GM23338 (cell line): Measurements from ENCODE around the gene RAMACL. TPM values are rescaled to one million over a fixed set of nuclear protein-coding genes. Genes with fewer than 3 reads are reported as not detected.

ENCODE experiments used
- ATAC-seq: fragments of 200-7000 bp; cut with Tn5 transposase; 3 replicates; pipeline ENCODE4 v1.9.1; 2020
- DNase-seq: peaks from one replicate; pipeline ENCODE4 v3.0.0-alpha.2; 2015; ENCODE audit warnings: low spot score
- H2AFZ ChIP-seq: fragments of 200-600 bp; sonication (generic); 2 replicates; pipeline ENCODE4 v1.8.0; 2016; ENCODE audit warnings: antibody characterized with exemption, mild to moderate bottlenecking, moderate library complexity
- H3F3A ChIP-seq: fragments of 200-600 bp; sonication (generic); replicated peaks from 2 replicates; pipeline ENCODE4 v1.8.0; 2017; ENCODE audit warnings: antibody characterized with exemption, mixed run types, low read depth
- H3K27ac ChIP-seq: fragments of 200-600 bp; sonication (generic); 2 replicates; pipeline ENCODE4 v1.6.1; 2016; ENCODE audit warnings: low read depth
- H3K27me3 ChIP-seq: fragments of 200-600 bp; sonication (generic); 2 replicates; pipeline ENCODE4 v1.8.0; 2016; ENCODE audit warnings: mild to moderate bottlenecking, mixed run types, moderate library complexity; ENCODE audit not compliant: insufficient read depth
- H3K36me3 ChIP-seq: fragments of 200-600 bp; sonication (generic); 2 replicates; pipeline ENCODE4 v1.8.0; 2016; ENCODE audit warnings: mild to moderate bottlenecking; ENCODE audit not compliant: insufficient read depth
- H3K4me1 ChIP-seq: fragments of 200-600 bp; sonication (generic); 2 replicates; pipeline ENCODE4 v1.8.0; 2016; ENCODE audit warnings: mild to moderate bottlenecking, moderate library complexity; ENCODE audit not compliant: insufficient read depth
- H3K4me2 ChIP-seq: fragments of 200-600 bp; sonication (generic); 2 replicates; pipeline ENCODE4 v1.7.1; 2017; ENCODE audit warnings: mixed run types
- H3K4me3 ChIP-seq: fragments of 200-600 bp; sonication (generic); 2 replicates; pipeline ENCODE4 v1.6.1; 2016; ENCODE audit warnings: mixed run types
- H3K79me2 ChIP-seq: fragments of 200-600 bp; sonication (generic); replicated peaks from 2 replicates; pipeline ENCODE4 v1.8.0; 2017; ENCODE audit warnings: mild to moderate bottlenecking; ENCODE audit not compliant: insufficient read depth
- H3K9me2 ChIP-seq: fragments of 200-600 bp; sonication (generic); 2 replicates; pipeline ENCODE4 v1.8.0; 2017; ENCODE audit not compliant: insufficient read depth
- H4K20me1 ChIP-seq: fragments of 200-600 bp; sonication (generic); replicated peaks from 2 replicates; pipeline ENCODE4 v1.8.0; 2017; ENCODE audit warnings: mild to moderate bottlenecking; ENCODE audit not compliant: insufficient read depth
- H3K27ac Mint-ChIP-seq: 2 replicates; pipeline ENCODE4 v1.8.0; 2020; ENCODE audit warnings: inconsistent platforms, mild to moderate bottlenecking, moderate library complexity, mixed read lengths
- H3K27me3 Mint-ChIP-seq: 3 replicates; pipeline ENCODE4 v1.8.0; 2022; ENCODE audit warnings: low read depth, mild to moderate bottlenecking, moderate library complexity, mixed read lengths, inconsistent platforms; ENCODE audit not compliant: insufficient read depth, poor library complexity
- H3K36me3 Mint-ChIP-seq: 3 replicates; pipeline ENCODE4 v1.8.0; 2021; ENCODE audit warnings: low read depth, mild to moderate bottlenecking, inconsistent platforms, moderate library complexity, mixed read lengths
- H3K4me1 Mint-ChIP-seq: 3 replicates; pipeline ENCODE4 v1.8.0; 2020; ENCODE audit warnings: mild to moderate bottlenecking, inconsistent platforms, mixed read lengths
- H3K4me3 Mint-ChIP-seq: 3 replicates; pipeline ENCODE4 v1.8.0; 2021; ENCODE audit warnings: moderate library complexity, mild to moderate bottlenecking, inconsistent platforms, mixed read lengths
- H3K9me3 Mint-ChIP-seq: 3 replicates; pipeline ENCODE4 v1.8.0; 2020; ENCODE audit warnings: moderate library complexity, mild to moderate bottlenecking, inconsistent platforms, mixed read lengths
- CREB1 ChIP-seq: fragments of 250-450 bp; sonication (Bioruptor Pico); IDR thresholded peaks from 2 replicates; pipeline ENCODE4 v1.5.0; 2020; ENCODE audit warnings: low read depth, mild to moderate bottlenecking, moderate library complexity
- EZH2 ChIP-seq: fragments of 200-600 bp; sonication (generic); IDR thresholded peaks from one replicate; pipeline ENCODE4 v1.8.0; 2017; ENCODE audit warnings: antibody characterized with exemption, mild to moderate bottlenecking, low read depth; ENCODE audit not compliant: unreplicated experiment
- EZH2phosphoT487 ChIP-seq: fragments of 200-600 bp; sonication (generic); IDR thresholded peaks from one replicate; pipeline ENCODE4 v1.8.1; 2018; ENCODE audit warnings: antibody characterized with exemption; ENCODE audit not compliant: unreplicated experiment
- JUNB ChIP-seq: IDR thresholded peaks from one replicate; pipeline ENCODE4 v1.6.1; 2016; ENCODE audit warnings: antibody characterized with exemption; ENCODE audit not compliant: unreplicated experiment
- POLR2AphosphoS5 ChIP-seq: IDR thresholded peaks from 2 replicates; pipeline ENCODE4 v1.6.1; 2016; ENCODE audit warnings: antibody characterized with exemption, low read depth
- STAT1 ChIP-seq: IDR thresholded peaks from one replicate; pipeline ENCODE4 v1.6.1; 2016; ENCODE audit warnings: antibody characterized with exemption; ENCODE audit not compliant: unreplicated experiment
- ZNF114 ChIP-seq: fragments of 250-450 bp; sonication (Bioruptor Pico); IDR thresholded peaks from 2 replicates; pipeline ENCODE4 v1.5.0; 2020; ENCODE audit warnings: mild to moderate bottlenecking, moderate library complexity
- ZNF331 ChIP-seq: fragments of 250-450 bp; sonication (Bioruptor Pico); IDR thresholded peaks from 2 replicates; pipeline ENCODE4 v1.5.0; 2020; ENCODE audit warnings: low read depth, mild to moderate bottlenecking, moderate library complexity
- polyA plus RNA-seq: library from polyadenylated mRNA; unstranded; fragments of >200 nt; fragmentation: Nextera tagmentation; extraction: Ambion mirVana; gene quantifications from 2 replicates; pipeline ENCODE4 v1.2.1, GENCODE V29; 2016
- total RNA-seq: library from RNA; depleted of rRNA; stranded (reverse); fragments of >200 nt; shearing (Covaris generic); gene quantifications from 2 replicates; pipeline ENCODE4 v1.2.3, GENCODE V29; 2014
- TF ChIP-seq, protein P1 (sequence below): fragments of 250-450 bp; sonication (Bioruptor Pico); IDR thresholded peaks from 2 replicates; pipeline ENCODE4 v1.5.0; 2020; ENCODE audit warnings: mild to moderate bottlenecking, moderate library complexity
- TF ChIP-seq, protein P2 (sequence below), 2 experiments: fragments of 200-600 bp in 1 of 2; sonication (generic) in 1 of 2; conservative IDR thresholded peaks; 2 replicates each; pipeline versions ENCODE4 v1.5.1 to v1.6.1; 2016 to 2017; ENCODE audit warnings: antibody characterized with exemption in 2 of 2, low read depth in 2 of 2, mild to moderate bottlenecking in 2 of 2, moderate library complexity in 1 of 2
- TF ChIP-seq, protein P3 (sequence below): IDR thresholded peaks from 2 replicates; pipeline ENCODE4 v1.6.1; 2016; ENCODE audit warnings: antibody characterized with exemption
- TF ChIP-seq, protein P4 (sequence below): IDR thresholded peaks from one replicate; pipeline ENCODE4 v1.6.1; 2018; ENCODE audit warnings: antibody characterized with exemption; ENCODE audit not compliant: unreplicated experiment

The RAMACL gene
- total and polyA plus RNA-seq, 2 experiments from 2014 or later = 0.61 to 4.0 TPM

DNA sequence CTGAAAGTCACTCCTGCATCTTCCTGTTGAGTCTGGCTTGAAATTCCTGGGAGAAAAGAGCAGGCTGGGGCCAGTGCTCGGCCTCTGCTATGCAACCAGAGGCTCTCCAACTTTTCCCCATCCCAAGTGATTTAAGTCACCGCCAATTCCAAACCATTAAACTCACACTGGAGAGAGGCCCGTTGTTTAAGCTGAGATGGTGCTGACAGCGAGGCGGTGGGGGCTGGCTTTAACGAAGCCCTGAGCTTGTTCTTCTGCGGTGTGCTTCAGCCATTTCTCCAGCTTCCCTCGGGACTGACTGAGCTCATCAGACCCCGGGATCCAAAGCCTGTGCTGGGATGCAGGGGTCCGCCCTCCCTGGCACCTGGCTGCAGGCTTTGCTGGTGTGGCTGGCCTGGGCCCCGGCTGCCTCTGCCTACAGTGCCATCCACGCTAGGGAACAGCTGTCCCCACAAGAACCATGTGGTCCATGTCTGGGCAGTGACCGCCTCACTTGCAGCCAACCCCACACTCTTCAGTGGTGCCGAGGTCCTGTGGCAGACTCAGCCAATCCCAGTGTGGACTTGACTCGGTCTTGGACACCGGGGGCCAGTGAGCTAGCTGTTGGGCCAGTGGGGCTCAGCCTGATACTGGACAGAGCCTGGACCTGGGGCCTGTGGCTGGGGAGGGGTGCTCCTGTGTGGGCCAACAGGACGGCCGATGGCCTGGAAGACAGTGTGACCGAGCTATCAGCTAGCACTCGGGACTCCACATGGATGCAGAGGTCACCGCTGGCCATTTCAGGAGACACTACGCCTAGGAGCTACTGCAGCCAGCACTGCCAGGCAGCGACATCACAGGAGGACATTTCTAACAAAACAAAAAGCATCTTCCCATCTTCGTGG lies 21.2 kb downstream of the RAMACL start (continued):
- TF ChIP-seq, protein P1, sequence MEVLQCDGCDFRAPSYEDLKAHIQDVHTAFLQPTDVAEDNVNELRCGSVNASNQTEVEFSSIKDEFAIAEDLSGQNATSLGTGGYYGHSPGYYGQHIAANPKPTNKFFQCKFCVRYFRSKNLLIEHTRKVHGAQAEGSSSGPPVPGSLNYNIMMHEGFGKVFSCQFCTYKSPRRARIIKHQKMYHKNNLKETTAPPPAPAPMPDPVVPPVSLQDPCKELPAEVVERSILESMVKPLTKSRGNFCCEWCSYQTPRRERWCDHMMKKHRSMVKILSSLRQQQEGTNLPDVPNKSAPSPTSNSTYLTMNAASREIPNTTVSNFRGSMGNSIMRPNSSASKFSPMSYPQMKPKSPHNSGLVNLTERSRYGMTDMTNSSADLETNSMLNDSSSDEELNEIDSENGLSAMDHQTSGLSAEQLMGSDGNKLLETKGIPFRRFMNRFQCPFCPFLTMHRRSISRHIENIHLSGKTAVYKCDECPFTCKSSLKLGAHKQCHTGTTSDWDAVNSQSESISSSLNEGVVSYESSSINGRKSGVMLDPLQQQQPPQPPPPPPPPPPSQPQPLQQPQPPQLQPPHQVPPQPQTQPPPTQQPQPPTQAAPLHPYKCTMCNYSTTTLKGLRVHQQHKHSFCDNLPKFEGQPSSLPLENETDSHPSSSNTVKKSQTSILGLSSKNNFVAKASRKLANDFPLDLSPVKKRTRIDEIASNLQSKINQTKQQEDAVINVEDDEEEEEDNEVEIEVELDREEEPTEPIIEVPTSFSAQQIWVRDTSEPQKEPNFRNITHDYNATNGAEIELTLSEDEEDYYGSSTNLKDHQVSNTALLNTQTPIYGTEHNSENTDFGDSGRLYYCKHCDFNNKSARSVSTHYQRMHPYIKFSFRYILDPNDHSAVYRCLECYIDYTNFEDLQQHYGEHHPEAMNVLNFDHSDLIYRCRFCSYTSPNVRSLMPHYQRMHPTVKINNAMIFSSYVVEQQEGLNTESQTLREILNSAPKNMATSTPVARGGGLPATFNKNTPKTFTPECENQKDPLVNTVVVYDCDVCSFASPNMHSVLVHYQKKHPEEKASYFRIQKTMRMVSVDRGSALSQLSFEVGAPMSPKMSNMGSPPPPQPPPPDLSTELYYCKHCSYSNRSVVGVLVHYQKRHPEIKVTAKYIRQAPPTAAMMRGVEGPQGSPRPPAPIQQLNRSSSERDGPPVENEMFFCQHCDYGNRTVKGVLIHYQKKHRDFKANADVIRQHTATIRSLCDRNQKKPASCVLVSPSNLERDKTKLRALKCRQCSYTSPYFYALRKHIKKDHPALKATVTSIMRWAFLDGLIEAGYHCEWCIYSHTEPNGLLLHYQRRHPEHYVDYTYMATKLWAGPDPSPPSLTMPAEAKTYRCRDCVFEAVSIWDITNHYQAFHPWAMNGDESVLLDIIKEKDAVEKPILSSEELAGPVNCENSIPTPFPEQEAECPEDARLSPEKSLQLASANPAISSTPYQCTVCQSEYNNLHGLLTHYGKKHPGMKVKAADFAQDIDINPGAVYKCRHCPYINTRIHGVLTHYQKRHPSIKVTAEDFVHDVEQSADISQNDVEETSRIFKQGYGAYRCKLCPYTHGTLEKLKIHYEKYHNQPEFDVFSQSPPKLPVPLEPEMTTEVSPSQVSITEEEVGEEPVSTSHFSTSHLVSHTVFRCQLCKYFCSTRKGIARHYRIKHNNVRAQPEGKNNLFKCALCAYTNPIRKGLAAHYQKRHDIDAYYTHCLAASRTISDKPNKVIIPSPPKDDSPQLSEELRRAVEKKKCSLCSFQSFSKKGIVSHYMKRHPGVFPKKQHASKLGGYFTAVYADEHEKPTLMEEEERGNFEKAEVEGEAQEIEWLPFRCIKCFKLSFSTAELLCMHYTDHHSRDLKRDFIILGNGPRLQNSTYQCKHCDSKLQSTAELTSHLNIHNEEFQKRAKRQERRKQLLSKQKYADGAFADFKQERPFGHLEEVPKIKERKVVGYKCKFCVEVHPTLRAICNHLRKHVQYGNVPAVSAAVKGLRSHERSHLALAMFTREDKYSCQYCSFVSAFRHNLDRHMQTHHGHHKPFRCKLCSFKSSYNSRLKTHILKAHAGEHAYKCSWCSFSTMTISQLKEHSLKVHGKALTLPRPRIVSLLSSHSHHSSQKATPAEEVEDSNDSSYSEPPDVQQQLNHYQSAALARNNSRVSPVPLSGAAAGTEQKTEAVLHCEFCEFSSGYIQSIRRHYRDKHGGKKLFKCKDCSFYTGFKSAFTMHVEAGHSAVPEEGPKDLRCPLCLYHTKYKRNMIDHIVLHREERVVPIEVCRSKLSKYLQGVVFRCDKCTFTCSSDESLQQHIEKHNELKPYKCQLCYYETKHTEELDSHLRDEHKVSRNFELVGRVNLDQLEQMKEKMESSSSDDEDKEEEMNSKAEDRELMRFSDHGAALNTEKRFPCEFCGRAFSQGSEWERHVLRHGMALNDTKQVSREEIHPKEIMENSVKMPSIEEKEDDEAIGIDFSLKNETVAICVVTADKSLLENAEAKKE (CRISPR knock-in tag) = no peak
- no peak for TF ChIP-seq ZNF331
- TF ChIP-seq CREB1 = no peak

DNA sequence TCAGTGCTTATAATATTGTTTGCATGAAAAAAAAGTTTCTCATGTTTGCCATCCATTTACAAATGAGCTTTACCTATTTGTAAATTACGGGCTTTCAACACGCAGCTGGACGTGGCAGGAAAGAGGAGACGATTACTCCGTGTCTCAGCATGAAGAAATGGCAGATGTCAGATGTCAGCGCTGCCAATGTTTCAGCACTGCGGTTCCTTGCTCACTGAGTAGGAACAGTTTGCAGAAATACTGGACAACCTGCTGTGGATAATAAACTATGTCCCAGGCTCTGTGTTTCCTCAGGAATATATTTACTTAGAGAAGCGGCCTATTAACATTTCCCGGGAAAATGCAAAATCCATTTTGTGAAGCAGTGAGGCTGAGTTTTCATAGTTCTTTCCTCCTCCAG lies 22.7 kb downstream of the RAMACL start:
- Histone ChIP-seq H3K9me2 (no peaks in the 10 kb centered on the region), H3K36me3 (no peaks in the 10 kb centered on the region), H2AFZ (no peak overlapping the region), H3K27me3 (no peaks in the 10 kb centered on the region), H4K20me1 (peaks cover 7% of the 10 kb centered on the region), H3K4me2 (no peak overlapping the region), H3K4me1 (peaks cover 16% of the 10 kb centered on the region), H3F3A (no peaks in the 10 kb centered on the region), H3K4me3 (no peak overlapping the region), H3K79me2 (peaks cover 32% of the 10 kb centered on the region), H3K27ac (no peak overlapping the region)
- no peak for ATAC-seq
- no peaks in the 10 kb centered on the region; the same call in 2 of the 3 replicates for H3K9me3 Mint-ChIP-seq
- peaks cover 48% of the 10 kb centered on the region for H3K4me1 Mint-ChIP-seq
- DNase-seq = no peak
- no peaks in the 10 kb centered on the region; the same call in none of the 3 replicates for H3K36me3 Mint-ChIP-seq
- H3K4me3 Mint-ChIP-seq = no peak overlapping the region
- H3K27ac Mint-ChIP-seq = no peak overlapping the region
- H3K27me3 Mint-ChIP-seq = peaks cover 2% of the 10 kb centered on the region
- TF ChIP-seq CREB1 (no peak), ZNF331 (no peak), STAT1 (no peak), EZH2phosphoT487 (no peak), JUNB (no peak), EZH2 (no peak), POLR2AphosphoS5 (no peak), ZNF114 (CRISPR knock-in tag) (no peak)
- TF ChIP-seq, protein P2, sequence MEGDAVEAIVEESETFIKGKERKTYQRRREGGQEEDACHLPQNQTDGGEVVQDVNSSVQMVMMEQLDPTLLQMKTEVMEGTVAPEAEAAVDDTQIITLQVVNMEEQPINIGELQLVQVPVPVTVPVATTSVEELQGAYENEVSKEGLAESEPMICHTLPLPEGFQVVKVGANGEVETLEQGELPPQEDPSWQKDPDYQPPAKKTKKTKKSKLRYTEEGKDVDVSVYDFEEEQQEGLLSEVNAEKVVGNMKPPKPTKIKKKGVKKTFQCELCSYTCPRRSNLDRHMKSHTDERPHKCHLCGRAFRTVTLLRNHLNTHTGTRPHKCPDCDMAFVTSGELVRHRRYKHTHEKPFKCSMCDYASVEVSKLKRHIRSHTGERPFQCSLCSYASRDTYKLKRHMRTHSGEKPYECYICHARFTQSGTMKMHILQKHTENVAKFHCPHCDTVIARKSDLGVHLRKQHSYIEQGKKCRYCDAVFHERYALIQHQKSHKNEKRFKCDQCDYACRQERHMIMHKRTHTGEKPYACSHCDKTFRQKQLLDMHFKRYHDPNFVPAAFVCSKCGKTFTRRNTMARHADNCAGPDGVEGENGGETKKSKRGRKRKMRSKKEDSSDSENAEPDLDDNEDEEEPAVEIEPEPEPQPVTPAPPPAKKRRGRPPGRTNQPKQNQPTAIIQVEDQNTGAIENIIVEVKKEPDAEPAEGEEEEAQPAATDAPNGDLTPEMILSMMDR (conservative IDR thresholded peaks at IDR 0.05; ENCODE audit: low read depth in 2 of 2) = no peak
- TF ChIP-seq, protein P3, sequence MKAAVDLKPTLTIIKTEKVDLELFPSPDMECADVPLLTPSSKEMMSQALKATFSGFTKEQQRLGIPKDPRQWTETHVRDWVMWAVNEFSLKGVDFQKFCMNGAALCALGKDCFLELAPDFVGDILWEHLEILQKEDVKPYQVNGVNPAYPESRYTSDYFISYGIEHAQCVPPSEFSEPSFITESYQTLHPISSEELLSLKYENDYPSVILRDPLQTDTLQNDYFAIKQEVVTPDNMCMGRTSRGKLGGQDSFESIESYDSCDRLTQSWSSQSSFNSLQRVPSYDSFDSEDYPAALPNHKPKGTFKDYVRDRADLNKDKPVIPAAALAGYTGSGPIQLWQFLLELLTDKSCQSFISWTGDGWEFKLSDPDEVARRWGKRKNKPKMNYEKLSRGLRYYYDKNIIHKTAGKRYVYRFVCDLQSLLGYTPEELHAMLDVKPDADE = no peak
- TF ChIP-seq, protein P4, sequence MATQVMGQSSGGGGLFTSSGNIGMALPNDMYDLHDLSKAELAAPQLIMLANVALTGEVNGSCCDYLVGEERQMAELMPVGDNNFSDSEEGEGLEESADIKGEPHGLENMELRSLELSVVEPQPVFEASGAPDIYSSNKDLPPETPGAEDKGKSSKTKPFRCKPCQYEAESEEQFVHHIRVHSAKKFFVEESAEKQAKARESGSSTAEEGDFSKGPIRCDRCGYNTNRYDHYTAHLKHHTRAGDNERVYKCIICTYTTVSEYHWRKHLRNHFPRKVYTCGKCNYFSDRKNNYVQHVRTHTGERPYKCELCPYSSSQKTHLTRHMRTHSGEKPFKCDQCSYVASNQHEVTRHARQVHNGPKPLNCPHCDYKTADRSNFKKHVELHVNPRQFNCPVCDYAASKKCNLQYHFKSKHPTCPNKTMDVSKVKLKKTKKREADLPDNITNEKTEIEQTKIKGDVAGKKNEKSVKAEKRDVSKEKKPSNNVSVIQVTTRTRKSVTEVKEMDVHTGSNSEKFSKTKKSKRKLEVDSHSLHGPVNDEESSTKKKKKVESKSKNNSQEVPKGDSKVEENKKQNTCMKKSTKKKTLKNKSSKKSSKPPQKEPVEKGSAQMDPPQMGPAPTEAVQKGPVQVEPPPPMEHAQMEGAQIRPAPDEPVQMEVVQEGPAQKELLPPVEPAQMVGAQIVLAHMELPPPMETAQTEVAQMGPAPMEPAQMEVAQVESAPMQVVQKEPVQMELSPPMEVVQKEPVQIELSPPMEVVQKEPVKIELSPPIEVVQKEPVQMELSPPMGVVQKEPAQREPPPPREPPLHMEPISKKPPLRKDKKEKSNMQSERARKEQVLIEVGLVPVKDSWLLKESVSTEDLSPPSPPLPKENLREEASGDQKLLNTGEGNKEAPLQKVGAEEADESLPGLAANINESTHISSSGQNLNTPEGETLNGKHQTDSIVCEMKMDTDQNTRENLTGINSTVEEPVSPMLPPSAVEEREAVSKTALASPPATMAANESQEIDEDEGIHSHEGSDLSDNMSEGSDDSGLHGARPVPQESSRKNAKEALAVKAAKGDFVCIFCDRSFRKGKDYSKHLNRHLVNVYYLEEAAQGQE = no peak
